T-helper 2 cell treated with Interferon-gamma antibody and Interleukin-4, amounts not matched to agents 100 ng/mL and 5 ng/mL, for 36 hours (primary cell): ENCODE results near the gene TTC22. TPM values are rescaled to one million over a fixed set of nuclear protein-coding genes. Genes with fewer than 3 reads are reported as not detected.

Experiments
- intact Hi-C: fragments of 100-400 bp; cut with micrococcal nuclease; formaldehyde crosslinking; loops from one replicate; pipeline ENCODE4 v1.15.1; 2023
- total RNA-seq: library from RNA; stranded (reverse); gene quantifications from 2 replicates; pipeline ENCODE4 v1.2.3, GENCODE V29; 2022

The TTC22 gene
- total RNA-seq, 1 donor from 2014 or later, result 4.5 TPM

GRCh38 chr1:54758678-54759348, 42.3 kb downstream of the TTC22 start:
- intact Hi-C loops, result no loop called here

GRCh38 chr1:54757833-54758232, 43.3 kb downstream of the TTC22 start:
- intact Hi-C loops, result no loop called here

GRCh38 chr1:54754486-54755285, 46.4 kb downstream of the TTC22 start:
- intact Hi-C loops, result no loop called here

- intact Hi-C loops, result no loop called here
Measured at GRCh38 chr1:54754045-54754444, 47.1 kb downstream of the TTC22 start.

- intact Hi-C loops, result no loop called here
Measured at GRCh38 chr1:54751426-54751825, 49.7 kb downstream of the TTC22 start.

- intact Hi-C loops, result no loop called here
Measured at GRCh38 chr1:54750596-54750995, 50.5 kb downstream of the TTC22 start.

- intact Hi-C loops, result no loop called here
Measured at GRCh38 chr1:54748094-54748835, 52.9 kb downstream of the TTC22 start.

- intact Hi-C loops, result no loop called here
Measured at GRCh38 chr1:54745864-54746263, 55.3 kb downstream of the TTC22 start.

GRCh38 chr1:54745274-54745673, 55.8 kb downstream of the TTC22 start:
- intact Hi-C loops, result no loop called here

- intact Hi-C loops, result no loop called here
Measured at GRCh38 chr1:54744696-54745095, 56.4 kb downstream of the TTC22 start.

- intact Hi-C loops, result no loop called here
Measured at GRCh38 chr1:54743416-54744226, 57.5 kb downstream of the TTC22 start.

GRCh38 chr1:54742282-54742681, 58.8 kb downstream of the TTC22 start:
- intact Hi-C loops, result no loop called here

GRCh38 chr1:54741531-54741930, 59.6 kb downstream of the TTC22 start:
- intact Hi-C loops, result no loop called here

- intact Hi-C loops, result no loop called here
Measured at GRCh38 chr1:54738244-54738643, 62.9 kb downstream of the TTC22 start.

GRCh38 chr1:54736685-54737084, 64.4 kb downstream of the TTC22 start:
- intact Hi-C loops, result no loop called here

Other genes with a start within 250 kb of the TTC22 start
- gene FAM151A, start 177.8 kb downstream of the TTC22 start, total RNA-seq, result not detected in 2 replicates
- 0.18 and 0.27 TPM in 2 replicates for gene MROH7, start 159.5 kb downstream of the TTC22 start, total RNA-seq
- gene TTC4, start 85.5 kb downstream of the TTC22 start, total RNA-seq, result 23.9 and 24.6 TPM in 2 replicates
- 4.6 and 5.1 TPM in 2 replicates for gene PARS2, start 36.8 kb downstream of the TTC22 start, total RNA-seq
- 145 TPM in 2 replicates for gene DHCR24, start 85.9 kb upstream of the TTC22 start, total RNA-seq
- not detected in 2 replicates for gene TMEM61, start 179.3 kb upstream of the TTC22 start, total RNA-seq
- not detected in 2 replicates for gene BSND, start 197.6 kb upstream of the TTC22 start, total RNA-seq
- 0.07 TPM in 2 replicates for gene PCSK9, start 238.2 kb upstream of the TTC22 start, total RNA-seq